GM18873 (cell line): ENCODE measurements around the gene HBB.
"Not testable (repeated sequence)": the region's sequence is repeated elsewhere in the genome, so short reads cannot be mapped to it uniquely, and the experiment has no call there.

Source experiments
- ATAC-seq: cut with Tn5 transposase; IDR thresholded peaks from one replicate; pipeline ENCODE4 v1.9.1; 2021; ENCODE audit warnings: mild to moderate bottlenecking, moderate library complexity, moderate number of reproducible peaks; ENCODE audit not compliant: unreplicated experiment, low FRiP score

Gene HBB

GRCh38 chr11:5226732-5227310, at the start of gene HBB:
Gene HBB (minus strand): TSS chr11:5227071. CDS start chr11:5227021, 50 bp downstream.
- ATAC-seq: no peak

DNA sequence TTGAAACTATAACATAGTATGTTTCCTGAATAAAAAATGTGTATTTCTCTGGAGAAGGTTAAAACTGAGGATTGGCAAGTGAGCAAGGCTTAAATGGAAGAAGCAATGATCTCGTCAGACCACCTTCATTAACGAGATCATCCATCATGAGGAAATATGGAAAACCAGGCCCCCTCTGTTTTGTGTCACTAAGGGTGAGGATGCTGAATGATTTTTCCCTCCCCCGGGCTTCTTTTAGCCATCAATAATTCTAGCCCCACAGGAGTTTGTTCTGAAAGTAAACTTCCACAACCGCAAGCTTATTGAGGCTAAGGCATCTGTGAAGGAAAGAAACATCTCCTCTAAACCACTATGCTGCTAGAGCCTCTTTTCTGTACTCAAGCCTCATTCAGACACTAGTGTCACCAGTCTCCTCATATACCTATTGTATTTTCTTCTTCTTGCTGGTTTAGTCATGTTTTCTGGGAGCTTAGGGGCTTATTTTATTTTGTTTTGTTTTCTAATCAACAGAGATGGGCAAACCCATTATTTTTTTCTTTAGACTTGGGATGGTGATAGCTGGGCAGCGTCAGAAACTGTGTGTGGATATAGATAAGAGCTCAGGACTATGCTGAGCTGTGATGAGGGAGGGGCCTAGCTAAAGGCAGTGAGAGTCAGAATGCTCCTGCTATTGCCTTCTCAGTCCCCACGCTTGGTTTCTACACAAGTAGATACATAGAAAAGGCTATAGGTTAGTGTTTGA, 48.7 kb upstream of the HBB start:
- no peak for ATAC-seq

- no peak for ATAC-seq
Observed at GRCh38 chr11:5274395-5274794, 47.5 kb upstream of the HBB start.

- no peak for ATAC-seq
Observed at GRCh38 chr11:5272395-5273017, 45.6 kb upstream of the HBB start.

DNA sequence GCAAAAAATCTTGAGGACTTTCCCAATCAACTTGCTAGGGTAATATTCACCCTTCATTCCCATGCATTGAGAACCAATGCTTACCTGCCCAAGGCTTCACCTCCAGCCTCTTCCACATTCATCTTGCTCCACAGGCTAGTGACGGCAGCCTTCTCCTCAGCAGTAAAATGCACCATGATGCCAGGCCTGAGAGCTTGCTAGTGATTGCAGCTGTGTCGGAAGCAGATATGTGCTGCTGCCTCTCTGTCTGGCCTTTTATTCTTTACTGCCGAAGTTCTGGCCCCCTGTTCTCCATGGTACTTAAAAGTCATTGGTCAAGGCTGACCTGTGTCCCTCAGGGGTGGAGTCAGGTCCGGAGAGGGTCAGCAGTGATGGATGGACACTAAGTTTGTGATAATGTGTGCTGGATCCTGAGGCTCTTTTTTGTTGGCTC, 42.9 kb upstream of the HBB start, which contains the start of gene HBE1:
HBE1 (minus strand) TSS at position 231 of the 433 bp plus-strand sequence; CDS start at position 176, 55 bp downstream.
- no peak for ATAC-seq

- no peak for ATAC-seq
Observed at GRCh38 chr11:5267033-5267563, 40.2 kb upstream of the HBB start.

GRCh38 chr11:5266609-5267008, 39.7 kb upstream of the HBB start:
- ATAC-seq: no peak

- ATAC-seq: no peak
Observed at GRCh38 chr11:5265832-5266231, 39.0 kb upstream of the HBB start.

GRCh38 chr11:5258543-5259262, 31.8 kb upstream of the HBB start:
- ATAC-seq: no peak

GRCh38 chr11:5257296-5257695, 30.4 kb upstream of the HBB start:
- no peak for ATAC-seq

DNA sequence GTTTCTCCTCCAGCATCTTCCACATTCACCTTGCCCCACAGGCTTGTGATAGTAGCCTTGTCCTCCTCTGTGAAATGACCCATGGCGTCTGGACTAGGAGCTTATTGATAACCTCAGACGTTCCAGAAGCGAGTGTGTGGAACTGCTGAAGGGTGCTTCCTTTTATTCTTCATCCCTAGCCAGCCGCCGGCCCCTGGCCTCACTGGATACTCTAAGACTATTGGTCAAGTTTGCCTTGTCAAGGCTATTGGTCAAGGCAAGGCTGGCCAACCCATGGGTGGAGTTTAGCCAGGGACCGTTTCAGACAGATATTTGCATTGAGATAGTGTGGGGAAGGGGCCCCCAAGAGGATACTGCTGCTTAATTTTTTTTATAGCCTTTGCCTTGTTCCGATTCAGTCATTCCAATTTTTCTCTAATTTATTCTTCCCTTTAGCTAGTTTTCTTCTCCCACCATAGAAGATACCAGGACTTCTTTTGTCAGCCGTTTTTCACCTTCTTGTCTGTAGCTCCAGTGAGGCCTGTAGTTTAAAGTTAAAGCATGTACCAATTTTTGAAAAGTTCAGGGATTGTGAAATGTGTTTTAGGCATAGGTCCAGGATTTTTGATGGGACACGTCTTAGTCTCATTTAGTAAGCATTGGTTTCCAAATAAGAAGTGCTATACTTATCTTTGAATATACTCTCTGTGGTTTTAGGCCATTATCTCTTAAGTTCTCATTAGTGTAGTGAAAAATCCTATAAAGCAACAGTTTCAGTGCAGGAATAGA, 28.0 kb upstream of the HBB start, which contains the start of gene HBG2:
HBG2 (minus strand) TSS at position 136 of the 768 bp plus-strand sequence; CDS start at position 83, 53 bp downstream.
- ATAC-seq: not testable (repeated sequence)

GRCh38 chr11:5254023-5254422, 27.2 kb upstream of the HBB start:
- not testable (repeated sequence) for ATAC-seq

GRCh38 chr11:5253440-5253839, 26.6 kb upstream of the HBB start:
- not testable (repeated sequence) for ATAC-seq

DNA sequence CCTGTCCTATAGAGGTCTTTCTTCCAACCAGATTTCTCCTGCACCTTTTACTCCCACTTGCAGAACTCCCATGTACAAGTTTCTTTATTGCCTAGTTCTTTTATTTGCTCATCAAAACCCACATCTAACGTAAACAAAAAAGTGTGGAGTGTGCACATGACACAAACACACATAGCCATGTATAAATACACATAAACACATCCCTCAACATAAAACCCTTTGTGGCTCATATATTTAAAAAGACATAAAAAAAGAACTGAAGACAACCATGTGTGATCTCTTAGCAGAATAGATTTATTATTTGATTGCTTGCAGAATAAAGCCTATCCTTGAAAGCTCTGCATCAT, 26.0 kb upstream of the HBB start:
- ATAC-seq: no peak

GRCh38 chr11:5252192-5252918, 25.5 kb upstream of the HBB start:
- ATAC-seq: no peak

GRCh38 chr11:5251746-5252145, 24.9 kb upstream of the HBB start:
- ATAC-seq: no peak

GRCh38 chr11:5250543-5251204, 23.8 kb upstream of the HBB start:
- ATAC-seq: no peak

DNA sequence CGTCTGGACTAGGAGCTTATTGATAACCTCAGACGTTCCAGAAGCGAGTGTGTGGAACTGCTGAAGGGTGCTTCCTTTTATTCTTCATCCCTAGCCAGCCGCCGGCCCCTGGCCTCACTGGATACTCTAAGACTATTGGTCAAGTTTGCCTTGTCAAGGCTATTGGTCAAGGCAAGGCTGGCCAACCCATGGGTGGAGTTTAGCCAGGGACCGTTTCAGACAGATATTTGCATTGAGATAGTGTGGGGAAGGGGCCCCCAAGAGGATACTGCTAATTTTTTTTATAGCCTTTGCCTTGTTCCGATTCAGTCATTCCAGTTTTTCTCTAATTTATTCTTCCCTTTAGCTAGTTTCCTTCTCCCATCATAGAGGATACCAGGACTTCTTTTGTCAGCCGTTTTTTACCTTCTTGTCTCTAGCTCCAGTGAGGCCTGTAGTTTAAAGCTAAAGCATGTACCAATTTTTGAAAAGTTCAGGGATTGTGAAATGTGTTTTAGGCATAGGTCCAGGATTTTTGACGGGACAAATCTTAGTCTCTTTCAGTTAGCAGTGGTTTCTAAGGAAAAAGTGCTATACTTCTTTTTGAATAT, 23.0 kb upstream of the HBB start, which contains the start of gene HBG1:
HBG1 (minus strand) TSS at position 51 of the 590 bp plus-strand sequence. CDS start 53 bp downstream, outside the sequence.
- ATAC-seq: not testable (repeated sequence)
